CD14-positive monocyte (primary cell): ENCODE data around the gene MAP1LC3A. TPM values are rescaled to one million over a fixed set of nuclear protein-coding genes. Genes with fewer than 3 reads are reported as not detected.

Source experiments
- DNase-seq, 3 donors: peaks; one replicate each; pipeline ENCODE4 v3.0.0-alpha.2; 2011 to 2022
- H2AFZ ChIP-seq: 2 replicates; pipeline ENCODE4 v1.6.0; 2012; ENCODE audit warnings: mild to moderate bottlenecking, low read depth, low read length, inconsistent platforms; ENCODE audit not compliant: insufficient read depth, poor library complexity, severe bottlenecking
- H3K27ac ChIP-seq, 2 donors: 1 replicate in 1 of 2; 2 replicates in 1 of 2; pipeline ENCODE4 v1.5.1; 2012 to 2013; ENCODE audit warnings: low read length in 2 of 2, control low read depth in 1 of 2, inconsistent platforms in 1 of 2, low read depth in 1 of 2, mild to moderate bottlenecking in 1 of 2
- H3K27me3 ChIP-seq, 2 donors: one replicate each; pipeline versions ENCODE4 v1.6.0 to v1.6.1; 2011 to 2013; ENCODE audit warnings: low read length in 2 of 2; ENCODE audit not compliant: control insufficient read depth in 2 of 2, insufficient read depth in 2 of 2
- H3K36me3 ChIP-seq, 2 donors: replicated peaks in 1 of 2; 1 replicate in 1 of 2; 2 replicates in 1 of 2; pipeline versions ENCODE4 v1.5.1 to v1.6.1; 2012 to 2013; ENCODE audit warnings: low read length in 2 of 2, control low read depth in 1 of 2, inconsistent platforms in 1 of 2, mild to moderate bottlenecking in 1 of 2; ENCODE audit not compliant: insufficient read depth in 2 of 2, control insufficient read depth in 1 of 2
- H3K4me1 ChIP-seq, 2 donors: 1 replicate in 1 of 2; 2 replicates in 1 of 2; pipeline versions ENCODE4 v1.5.1 to v1.6.1; 2012 to 2013; ENCODE audit warnings: low read length in 2 of 2, control low read depth in 1 of 2, inconsistent platforms in 1 of 2, mild to moderate bottlenecking in 1 of 2, moderate library complexity in 1 of 2; ENCODE audit not compliant: insufficient read depth in 2 of 2, control insufficient read depth in 1 of 2
- H3K4me2 ChIP-seq: replicated peaks from 2 replicates; pipeline ENCODE3; 2012; ENCODE audit warnings: low read length, moderate library complexity, mild to moderate bottlenecking; ENCODE audit not compliant: poor library complexity, severe bottlenecking; ENCODE audit errors: extremely low read depth
- H3K4me3 ChIP-seq, 3 experiments: fragments of 200-600 bp in 1 of 3; sonication (generic) in 1 of 3; replicated peaks in 1 of 3; 1 replicate in 2 of 3; 2 replicates in 1 of 3; pipeline ENCODE4 v1.5.1; 2011 to 2013; ENCODE audit warnings: low read length in 3 of 3, mild to moderate bottlenecking in 3 of 3, control low read depth in 2 of 3, low read depth in 2 of 3, inconsistent platforms in 1 of 3, moderate library complexity in 1 of 3
- H3K79me2 ChIP-seq: 2 replicates; pipeline ENCODE4 v1.6.0; 2012; ENCODE audit warnings: mild to moderate bottlenecking, control low read depth, inconsistent platforms, low read length, moderate library complexity; ENCODE audit not compliant: insufficient read depth
- H3K9ac ChIP-seq: 2 replicates; pipeline ENCODE4 v1.6.0; 2017; ENCODE audit warnings: low read length, mild to moderate bottlenecking; ENCODE audit not compliant: insufficient read depth, poor library complexity, severe bottlenecking
- H3K9me3 ChIP-seq, 2 donors: replicated peaks in 1 of 2; 1 replicate in 1 of 2; 2 replicates in 1 of 2; pipeline versions ENCODE4 v1.5.1 to v1.6.1; 2012 to 2013; ENCODE audit warnings: low read length in 2 of 2, control low read depth in 1 of 2; ENCODE audit not compliant: control insufficient read depth in 1 of 2, insufficient read depth in 1 of 2
- H4K20me1 ChIP-seq: 2 replicates; pipeline ENCODE4 v1.6.0; 2012; ENCODE audit warnings: mild to moderate bottlenecking, low read length, control low read depth, moderate library complexity; ENCODE audit not compliant: insufficient read depth
- H3K27ac Mint-ChIP-seq, 7 donors: one replicate each; pipeline ENCODE4 v1.8.0; 2020; ENCODE audit warnings: mild to moderate bottlenecking in 7 of 7, mixed read lengths in 7 of 7, moderate library complexity in 6 of 7, inconsistent platforms in 2 of 7
- H3K27me3 Mint-ChIP-seq, 3 donors: one replicate each; pipeline ENCODE4 v1.8.0; 2021 to 2022; ENCODE audit warnings: low read depth in 3 of 3, mild to moderate bottlenecking in 3 of 3, mixed read lengths in 3 of 3, moderate library complexity in 3 of 3, inconsistent platforms in 1 of 3
- H3K36me3 Mint-ChIP-seq, 2 donors: one replicate each; pipeline ENCODE4 v1.8.0; 2020; ENCODE audit warnings: mixed read lengths in 2 of 2, inconsistent platforms in 1 of 2, mild to moderate bottlenecking in 1 of 2
- H3K4me1 Mint-ChIP-seq: one replicate; pipeline ENCODE4 v1.8.0; 2020; ENCODE audit warnings: mild to moderate bottlenecking, mixed read lengths
- H3K4me3 Mint-ChIP-seq, 2 donors: one replicate each; pipeline ENCODE4 v1.8.0; 2020; ENCODE audit warnings: mild to moderate bottlenecking in 2 of 2, mixed read lengths in 2 of 2, moderate library complexity in 1 of 2
- H3K9me3 Mint-ChIP-seq, 7 donors: one replicate each; pipeline ENCODE4 v1.8.0; 2020 to 2022; ENCODE audit warnings: mixed read lengths in 7 of 7, mild to moderate bottlenecking in 6 of 7, moderate library complexity in 6 of 7, inconsistent platforms in 2 of 7
- WGBS: methylation state at CpG from one replicate; pipeline ENCODE4 v1.1.5; 2013; ENCODE audit warnings: missing lambda C conversion rate; ENCODE audit not compliant: insufficient coverage; 5-methylcytosine and 5-hydroxymethylcytosine counted together
- intact Hi-C, 2 donors: fragments of 100-400 bp; cut with micrococcal nuclease; formaldehyde crosslinking; loops; one replicate each; pipeline versions ENCODE4 v1.15.0 to v1.15.1; 2023
- polyA plus RNA-seq, 3 donors: library from polyadenylated mRNA; depleted of rRNA in 1 of 3; unstranded in 2 of 3; stranded (reverse) in 1 of 3; fragments of 300-500 nt in 2 of 3; fragments of >200 nt in 1 of 3; fragmentation: Illumina TruSeq in 2 of 3; gene quantifications; 1 replicate in 2 of 3; 2 replicates in 1 of 3; pipeline ENCODE4 v1.2.3, GENCODE V29; 2012 to 2021
- TF ChIP-seq, protein P1 (sequence below): fragments of 200-600 bp; IDR thresholded peaks from one replicate; pipeline ENCODE4 v1.8.0; 2022; ENCODE audit warnings: antibody characterized with exemption, mild to moderate bottlenecking

MAP1LC3A gene
- polyA plus RNA-seq, 3 donors: 2.5 to 7.7 (median 2.6) TPM

DNA sequence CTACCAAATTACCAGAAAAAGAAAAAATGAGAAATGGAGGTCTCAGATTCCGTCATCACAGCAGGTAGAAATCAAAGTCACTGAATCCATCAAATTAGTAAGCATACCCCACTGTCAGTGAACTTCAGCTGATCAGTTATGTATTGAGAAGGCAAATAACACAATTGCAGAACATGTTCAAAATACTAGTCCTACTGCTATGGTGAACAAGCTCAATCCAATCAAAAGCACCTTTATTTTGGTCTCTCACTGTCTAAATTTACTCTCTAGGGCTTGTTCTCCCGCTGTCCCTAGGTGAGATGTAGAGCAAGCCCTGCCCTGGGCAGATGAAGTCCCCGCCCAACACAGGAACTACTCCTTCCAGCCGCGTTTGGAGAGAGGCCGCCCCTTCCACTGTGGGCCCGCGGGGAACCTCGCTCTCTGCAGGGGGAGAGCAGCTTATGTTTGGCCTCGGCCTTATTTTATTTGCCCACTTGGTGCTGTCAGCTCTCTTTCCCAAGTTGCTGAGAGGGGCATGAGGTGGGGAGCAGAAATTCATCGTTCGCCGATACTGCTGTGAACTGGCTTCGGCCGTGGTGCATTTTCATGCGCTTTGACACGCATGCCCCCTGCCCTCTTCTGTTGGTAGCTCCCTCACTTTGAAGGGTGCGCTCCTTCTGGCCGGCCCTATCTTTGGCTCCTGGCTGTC, 14.3 kb upstream of the MAP1LC3A start:
- WGBS: 1% methylated on average over 13 of the region's 19 CpGs
- H3K36me3 Mint-ChIP-seq: peaks cover 26 to 35% of the 10 kb centered on the region in 2 donors
- DNase-seq: no peak
- Histone ChIP-seq H3K27ac (no peak overlapping the region), H4K20me1 (no peaks in the 10 kb centered on the region), H3K9ac (peak overlapping the region; percentile 15), H3K4me2 (peak overlapping the region; percentile 55), H3K79me2 (no peaks in the 10 kb centered on the region), H2AFZ (peak overlapping the region; percentile 41), H3K9me3 (no peaks in the 10 kb centered on the region), H3K4me1 (peaks cover 6 to 9% of the 10 kb centered on the region in 2 donors), H3K36me3 (peaks cover 22 to 33% of the 10 kb centered on the region in 2 donors), H3K27me3 (peaks cover 0 to 3% of the 10 kb centered on the region in 2 donors), H3K4me3 (peak overlapping the region in 1 of 3 experiments; percentile 54)
- peaks cover 9 to 21% (median 10%) of the 10 kb centered on the region in 3 donors for H3K27me3 Mint-ChIP-seq
- intact Hi-C loops: loop anchor here in 1 of 2 donors (5.0 kb wide), 1 partner anchor 168 kb away; no protein-coding TSS in a partner anchor
- peak overlapping the region in 1 of 7 donors; percentile 27 for H3K27ac Mint-ChIP-seq
- TF ChIP-seq, protein P1, sequence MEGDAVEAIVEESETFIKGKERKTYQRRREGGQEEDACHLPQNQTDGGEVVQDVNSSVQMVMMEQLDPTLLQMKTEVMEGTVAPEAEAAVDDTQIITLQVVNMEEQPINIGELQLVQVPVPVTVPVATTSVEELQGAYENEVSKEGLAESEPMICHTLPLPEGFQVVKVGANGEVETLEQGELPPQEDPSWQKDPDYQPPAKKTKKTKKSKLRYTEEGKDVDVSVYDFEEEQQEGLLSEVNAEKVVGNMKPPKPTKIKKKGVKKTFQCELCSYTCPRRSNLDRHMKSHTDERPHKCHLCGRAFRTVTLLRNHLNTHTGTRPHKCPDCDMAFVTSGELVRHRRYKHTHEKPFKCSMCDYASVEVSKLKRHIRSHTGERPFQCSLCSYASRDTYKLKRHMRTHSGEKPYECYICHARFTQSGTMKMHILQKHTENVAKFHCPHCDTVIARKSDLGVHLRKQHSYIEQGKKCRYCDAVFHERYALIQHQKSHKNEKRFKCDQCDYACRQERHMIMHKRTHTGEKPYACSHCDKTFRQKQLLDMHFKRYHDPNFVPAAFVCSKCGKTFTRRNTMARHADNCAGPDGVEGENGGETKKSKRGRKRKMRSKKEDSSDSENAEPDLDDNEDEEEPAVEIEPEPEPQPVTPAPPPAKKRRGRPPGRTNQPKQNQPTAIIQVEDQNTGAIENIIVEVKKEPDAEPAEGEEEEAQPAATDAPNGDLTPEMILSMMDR: no peak
- H3K4me1 Mint-ChIP-seq: peaks cover 10% of the 10 kb centered on the region
- peak overlapping the region; percentile 61 to 84 for H3K4me3 Mint-ChIP-seq
- H3K9me3 Mint-ChIP-seq: peaks cover 0 to 2% (median 0%) of the 10 kb centered on the region in 7 donors

DNA sequence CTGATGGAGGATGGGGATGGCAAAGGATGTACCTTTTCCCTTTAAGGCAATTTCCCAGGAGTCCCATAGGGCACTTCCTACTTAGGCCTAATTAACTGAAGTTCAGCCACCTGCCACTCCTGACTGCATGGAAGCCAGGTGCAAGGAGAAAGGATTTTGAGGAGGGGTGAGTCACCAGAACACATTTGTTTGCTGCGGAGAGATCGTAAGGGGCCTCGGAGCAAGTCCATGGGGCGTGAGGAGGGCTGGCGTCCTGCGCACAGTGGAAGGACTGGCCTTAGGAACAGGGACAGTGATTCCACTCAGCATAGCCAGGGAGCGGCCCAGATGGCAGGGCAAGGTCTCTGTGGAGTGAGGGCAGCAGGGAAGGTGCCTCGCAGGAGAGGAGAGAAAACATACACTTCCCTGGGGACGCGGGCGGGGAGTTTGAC, 11.8 kb upstream of the MAP1LC3A start:
- Mint-ChIP-seq H3K36me3 (peaks cover 3 to 10% of the 10 kb centered on the region in 2 donors), H3K4me3 (peak overlapping the region in 1 of 2 donors; percentile 27), H3K4me1 (peaks cover 16% of the 10 kb centered on the region), H3K27me3 (peaks cover 9 to 21% (median 10%) of the 10 kb centered on the region in 3 donors), H3K27ac (peak overlapping the region in 1 of 7 donors; percentile 3), H3K9me3 (peaks cover 0 to 2% (median 0%) of the 10 kb centered on the region in 7 donors)
- peaks cover under 1 to 8% of the 10 kb centered on the region in 2 donors for H3K36me3 ChIP-seq
- H3K4me1 ChIP-seq: peaks cover 6 to 9% of the 10 kb centered on the region in 2 donors
- no peak overlapping the region for H3K4me3 ChIP-seq
- no peaks in the 10 kb centered on the region for H3K79me2 ChIP-seq
- WGBS: 96% methylated on average over 10 of the region's 11 CpGs
- no peak overlapping the region for H3K9ac ChIP-seq
- H3K9me3 ChIP-seq: no peaks in the 10 kb centered on the region
- intact Hi-C loops: no loop called here
- no peak overlapping the region for H3K4me2 ChIP-seq
- DNase-seq: no peak
- H2AFZ ChIP-seq: no peak overlapping the region
- TF ChIP-seq, protein P1: no peak
- H3K27ac ChIP-seq: no peak overlapping the region
- no peaks in the 10 kb centered on the region for H4K20me1 ChIP-seq
- H3K27me3 ChIP-seq: peaks cover 0 to 3% of the 10 kb centered on the region in 2 donors
